GM20000 (cell line): ENCODE measurements around the gene PI3.

ENCODE experiments used
- DNase-seq: peaks from one replicate; pipeline ENCODE4 v3.0.0; 2012; ENCODE audit warnings: low spot score
- CTCF ChIP-seq: IDR thresholded peaks from 2 replicates; pipeline ENCODE4 v1.5.1; 2012; ENCODE audit warnings: mild to moderate bottlenecking, control low read depth; ENCODE audit errors: extremely low read depth, missing control alignments

PI3 gene

GRCh38 chr20:45164906-45165305, 9.8 kb upstream of the PI3 start:
- DNase-seq: no peak
- no peak for TF ChIP-seq CTCF

GRCh38 chr20:45173522-45173921, 1.2 kb upstream of the PI3 start:
- TF ChIP-seq CTCF: no peak
- no peak for DNase-seq

GRCh38 chr20:45176526-45177267, 2.0 kb downstream of the PI3 start:
- no peak for TF ChIP-seq CTCF
- DNase-seq: no peak

GRCh38 chr20:45179166-45179565, 4.5 kb downstream of the PI3 start:
- no peak for DNase-seq
- no peak for TF ChIP-seq CTCF

GRCh38 chr20:45181639-45182038, 6.9 kb downstream of the PI3 start:
- DNase-seq: no peak
- TF ChIP-seq CTCF: no peak

GRCh38 chr20:45183084-45183483, 8.4 kb downstream of the PI3 start:
- no peak for TF ChIP-seq CTCF
- no peak for DNase-seq

GRCh38 chr20:45187693-45188092, 13.0 kb downstream of the PI3 start:
- no peak for TF ChIP-seq CTCF
- no peak for DNase-seq
